Adrenal gland (tissue), 5 donors: ENCODE measurements around the gene TRIOBP.
"Not testable (repeated sequence)": the region's sequence is repeated elsewhere in the genome, so short reads cannot be mapped to it uniquely, and the experiment has no call there.

ENCODE experiments used
- CTCF ChIP-seq, 6 experiments: fragments of 450-650 bp in 4 of 6; fragments of 200-600 bp in 2 of 6; sonication (generic) in 1 of 6; IDR thresholded peaks; 1 replicate in 5 of 6; 2 replicates in 1 of 6; pipeline versions ENCODE4 v1.5.1 to v1.8.0; 2016 to 2021; ENCODE audit warnings: antibody characterized with exemption in 6 of 6, mild to moderate bottlenecking in 2 of 6, moderate library complexity in 1 of 6
- POLR2A ChIP-seq, 2 donors: fragments of 450-650 bp; IDR thresholded peaks; one replicate each; pipeline ENCODE4 v1.6.1; 2017; ENCODE audit warnings: antibody characterized with exemption in 2 of 2, mild to moderate bottlenecking in 2 of 2, moderate library complexity in 1 of 2
- donor health status: DM: no; HTN: no; CAD: no.

- TF ChIP-seq CTCF, POLR2A (IDR thresholded peaks at IDR 0.05): not testable (repeated sequence)
These were observed 590 bp upstream of the TRIOBP start for GRCh38 chr22:37696260-37696656.
